Measurements from ENCODE around the gene OOSP4B.

DNA sequence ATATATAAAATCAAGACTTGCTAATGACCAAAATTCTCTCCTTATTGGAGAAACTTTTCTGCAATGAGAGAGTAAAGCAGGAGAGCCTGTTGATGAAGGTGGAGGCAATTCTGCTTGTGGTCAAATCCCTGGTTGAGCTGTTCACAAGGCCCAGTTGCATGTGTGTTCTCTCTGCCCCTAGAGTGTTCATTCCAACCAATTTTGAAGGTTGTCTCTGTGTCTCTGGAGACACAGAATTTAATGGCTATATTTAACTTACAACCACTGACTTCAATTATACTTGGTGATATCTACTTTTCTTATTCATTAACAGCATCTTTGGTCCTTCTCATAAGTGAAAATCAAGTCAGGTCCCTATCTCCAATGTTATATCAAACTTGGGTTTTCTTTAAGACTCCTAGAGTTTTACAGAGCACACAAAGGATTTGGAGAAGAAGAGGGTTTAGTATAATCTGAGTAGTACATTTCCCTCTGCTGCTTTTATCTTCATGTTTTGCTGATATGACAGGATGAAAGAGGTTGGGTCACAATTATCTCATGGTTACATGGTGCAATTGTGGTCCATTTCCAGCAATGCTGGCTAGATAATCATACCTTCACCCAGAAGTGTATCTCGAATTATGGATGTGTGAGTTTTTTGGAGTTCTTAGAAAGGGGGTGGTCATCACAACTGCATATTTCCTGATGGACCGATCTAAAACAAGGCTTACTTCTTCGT, 49.1 kb upstream of the OOSP4B start:
- TF ChIP-seq POLR2AphosphoS5 (IDR thresholded peaks at IDR 0.05; ENCODE audit: low read depth, low read length) (no peak), POLR2A (IDR thresholded peaks at IDR 0.05; ENCODE audit: low read depth, low read length) (no peak), TAF1 (IDR thresholded peaks at IDR 0.05; ENCODE audit: borderline replicate concordance, low read depth, low read length) (no peak)
